Uterus (tissue), 4 donors: Measurements from ENCODE around the gene RRP1. TPM values are rescaled to one million over a fixed set of nuclear protein-coding genes. Genes with fewer than 3 reads are reported as not detected.

Source experiments
- DNase-seq, 2 donors: peaks; one replicate each; pipeline ENCODE4 v3.0.0-alpha.2; 2019 to 2020
- H3K27ac ChIP-seq, 2 donors: fragments of 200-600 bp; sonication (generic); 1 replicate in 1 of 2; 2 replicates in 1 of 2; pipeline ENCODE4 v1.5.1; 2016 to 2018
- H3K27me3 ChIP-seq, 2 donors: fragments of 200-600 bp; sonication (generic); one replicate each; pipeline ENCODE4 v1.5.1; 2018 to 2019; ENCODE audit warnings: control low read depth in 1 of 2
- H3K36me3 ChIP-seq, 2 donors: fragments of 200-600 bp; sonication (generic); one replicate each; pipeline ENCODE4 v1.5.1; 2019; ENCODE audit warnings: control low read depth in 1 of 2
- H3K4me1 ChIP-seq, 2 donors: fragments of 200-600 bp; sonication (generic); one replicate each; pipeline ENCODE4 v1.5.1; 2018 to 2019; ENCODE audit warnings: control low read depth in 1 of 2
- H3K4me3 ChIP-seq, 2 donors: fragments of 200-600 bp; sonication (generic); 1 replicate in 1 of 2; 2 replicates in 1 of 2; pipeline ENCODE4 v1.5.1; 2018 to 2019; ENCODE audit warnings: mild to moderate bottlenecking in 1 of 2
- H3K9me3 ChIP-seq, 2 donors: fragments of 200-600 bp; sonication (generic); one replicate each; pipeline ENCODE4 v1.5.1; 2019; ENCODE audit warnings: control low read depth in 1 of 2
- POLR2A ChIP-seq, 2 donors: fragments of 450-650 bp; IDR thresholded peaks; one replicate each; pipeline ENCODE4 v1.6.1; 2016; ENCODE audit warnings: antibody characterized with exemption in 2 of 2, mild to moderate bottlenecking in 1 of 2, moderate library complexity in 1 of 2
- intact Hi-C: fragments of 100-400 bp; cut with DNase I; formaldehyde crosslinking; loops from one replicate; pipeline ENCODE4 v1.15.1; 2023; ENCODE audit warnings: low total_unique reads
- total RNA-seq, 4 donors: library from RNA; depleted of rRNA in 3 of 4; stranded (reverse); fragments of >200 nt in 3 of 4; gene quantifications; one replicate each; pipeline versions ENCODE4 v1.1.0 to v1.2.4, GENCODE V29; 2014 to 2023
- TF ChIP-seq, protein P1 (sequence below), 4 experiments: fragments of 200-600 bp in 2 of 4; fragments of 450-650 bp in 2 of 4; sonication (generic) in 2 of 4; IDR thresholded peaks; one replicate each; pipeline ENCODE4 v1.5.1; 2016 to 2019; ENCODE audit warnings: antibody characterized with exemption in 4 of 4, mild to moderate bottlenecking in 2 of 4, moderate library complexity in 1 of 4
- donor health status: DM: yes; HTN: yes; CAD: no.

RRP1 gene
- total RNA-seq, 4 donors from 2014 or later: 11.0 to 31.5 (median 19.5) TPM

DNA sequence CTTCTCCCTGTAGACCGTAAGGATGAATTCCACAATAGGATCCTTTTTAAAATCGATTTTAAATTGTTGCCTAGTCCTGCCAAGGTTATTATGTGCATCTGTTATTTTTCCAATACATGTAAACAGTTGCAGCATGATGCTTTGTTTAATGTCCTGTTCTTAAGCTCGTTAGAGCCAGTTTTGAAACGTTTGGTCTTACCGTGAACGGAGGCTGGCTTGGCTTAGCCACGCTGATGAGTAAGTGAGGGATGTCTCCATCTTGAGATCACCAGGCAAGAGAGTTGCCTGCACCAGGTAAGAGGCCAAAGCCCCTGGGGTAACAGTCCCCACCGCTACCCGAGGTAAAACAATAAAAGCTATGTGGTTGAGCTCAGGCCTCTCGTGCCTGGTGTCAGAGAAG is 30.6 kb upstream of the RRP1 start:
- Histone ChIP-seq H3K4me3 (peak overlapping the region in 1 of 2 donors; percentile 20), H3K36me3 (no peaks in the 10 kb centered on the region)
- intact Hi-C loops: no loop called here

DNA sequence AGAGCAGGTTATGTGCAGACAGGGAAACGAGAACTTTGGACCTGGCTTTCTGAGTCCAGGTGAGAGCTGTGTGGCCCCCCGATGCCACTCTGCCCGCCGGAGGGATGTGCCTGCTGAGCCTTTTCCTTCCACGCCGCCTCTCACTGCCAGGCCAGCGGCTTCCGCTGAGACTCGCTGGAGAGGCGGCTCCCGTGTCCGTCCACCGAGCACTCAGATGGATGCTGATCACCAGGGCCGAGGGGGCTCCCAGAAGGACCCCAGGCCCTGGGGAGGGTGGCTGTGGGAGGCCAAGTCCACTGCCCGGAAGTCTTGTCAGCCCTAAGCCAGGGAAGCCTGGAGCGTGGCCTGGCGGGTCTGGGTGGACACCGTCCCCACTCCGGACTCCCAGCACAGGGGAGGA is 29.7 kb upstream of the RRP1 start:
- Histone ChIP-seq H3K9me3 (no peaks in the 10 kb centered on the region), H3K27me3 (no peaks in the 10 kb centered on the region), H3K4me1 (peaks cover 3 to 8% of the 10 kb centered on the region in 2 donors), H3K27ac (peak overlapping the region; percentile 74 to 80), H3K36me3 (no peaks in the 10 kb centered on the region), H3K4me3 (no peak overlapping the region)
- DNase-seq: no peak
- no peak for TF ChIP-seq POLR2A (IDR thresholded peaks at IDR 0.05)
- TF ChIP-seq, protein P1, sequence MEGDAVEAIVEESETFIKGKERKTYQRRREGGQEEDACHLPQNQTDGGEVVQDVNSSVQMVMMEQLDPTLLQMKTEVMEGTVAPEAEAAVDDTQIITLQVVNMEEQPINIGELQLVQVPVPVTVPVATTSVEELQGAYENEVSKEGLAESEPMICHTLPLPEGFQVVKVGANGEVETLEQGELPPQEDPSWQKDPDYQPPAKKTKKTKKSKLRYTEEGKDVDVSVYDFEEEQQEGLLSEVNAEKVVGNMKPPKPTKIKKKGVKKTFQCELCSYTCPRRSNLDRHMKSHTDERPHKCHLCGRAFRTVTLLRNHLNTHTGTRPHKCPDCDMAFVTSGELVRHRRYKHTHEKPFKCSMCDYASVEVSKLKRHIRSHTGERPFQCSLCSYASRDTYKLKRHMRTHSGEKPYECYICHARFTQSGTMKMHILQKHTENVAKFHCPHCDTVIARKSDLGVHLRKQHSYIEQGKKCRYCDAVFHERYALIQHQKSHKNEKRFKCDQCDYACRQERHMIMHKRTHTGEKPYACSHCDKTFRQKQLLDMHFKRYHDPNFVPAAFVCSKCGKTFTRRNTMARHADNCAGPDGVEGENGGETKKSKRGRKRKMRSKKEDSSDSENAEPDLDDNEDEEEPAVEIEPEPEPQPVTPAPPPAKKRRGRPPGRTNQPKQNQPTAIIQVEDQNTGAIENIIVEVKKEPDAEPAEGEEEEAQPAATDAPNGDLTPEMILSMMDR (IDR thresholded peaks at IDR 0.05): no peak
- intact Hi-C loops: no loop called here

More for the DNA sequence above, 30.6 kb upstream of the RRP1 start:
- TF ChIP-seq POLR2A (IDR thresholded peaks at IDR 0.05): no peak
- TF ChIP-seq, protein P1 (IDR thresholded peaks at IDR 0.05): no peak
- H3K27me3 ChIP-seq: no peaks in the 10 kb centered on the region
- no peaks in the 10 kb centered on the region for H3K9me3 ChIP-seq
- peak overlapping the region; percentile 74 to 80 for H3K27ac ChIP-seq
- DNase-seq: no peak
- H3K4me1 ChIP-seq: peaks cover 3 to 8% of the 10 kb centered on the region in 2 donors

DNA sequence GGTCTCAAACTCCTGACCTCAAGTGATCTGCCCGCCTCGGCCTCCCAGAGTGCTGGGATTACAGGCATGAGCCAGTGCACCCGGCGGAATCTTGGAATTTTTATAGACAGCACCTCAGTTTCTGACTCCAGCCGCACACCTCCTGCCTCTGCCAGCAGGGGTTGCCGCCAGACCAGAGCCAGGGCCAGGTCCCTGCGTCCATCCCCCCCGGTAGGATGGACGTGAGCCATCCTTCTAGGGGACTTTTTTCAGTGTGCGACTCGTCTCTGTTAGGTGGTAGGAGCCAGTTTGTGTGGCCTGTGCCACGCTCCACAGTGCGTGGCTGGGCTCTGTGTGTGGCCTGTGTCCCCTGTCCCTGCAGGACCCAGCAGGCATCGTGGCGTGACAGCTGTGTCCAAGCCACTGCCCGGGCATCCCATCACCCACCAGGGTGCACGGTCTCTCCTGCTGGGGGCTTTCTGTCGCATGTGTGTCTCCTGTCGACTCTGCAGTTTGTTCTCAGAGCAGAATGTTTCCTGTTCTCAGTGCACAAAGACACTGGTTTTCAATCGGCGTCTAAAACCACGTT is 28.9 kb upstream of the RRP1 start:
- H3K27me3 ChIP-seq: no peaks in the 10 kb centered on the region
- intact Hi-C loops: no loop called here
- H3K4me3 ChIP-seq: no peak overlapping the region
- no peaks in the 10 kb centered on the region for H3K9me3 ChIP-seq
- no peak overlapping the region for H3K27ac ChIP-seq
- peaks cover 3 to 8% of the 10 kb centered on the region in 2 donors for H3K4me1 ChIP-seq
- TF ChIP-seq, protein P1 (IDR thresholded peaks at IDR 0.05): no peak
- no peak for TF ChIP-seq POLR2A (IDR thresholded peaks at IDR 0.05)
- DNase-seq: no peak
- no peaks in the 10 kb centered on the region for H3K36me3 ChIP-seq

DNA sequence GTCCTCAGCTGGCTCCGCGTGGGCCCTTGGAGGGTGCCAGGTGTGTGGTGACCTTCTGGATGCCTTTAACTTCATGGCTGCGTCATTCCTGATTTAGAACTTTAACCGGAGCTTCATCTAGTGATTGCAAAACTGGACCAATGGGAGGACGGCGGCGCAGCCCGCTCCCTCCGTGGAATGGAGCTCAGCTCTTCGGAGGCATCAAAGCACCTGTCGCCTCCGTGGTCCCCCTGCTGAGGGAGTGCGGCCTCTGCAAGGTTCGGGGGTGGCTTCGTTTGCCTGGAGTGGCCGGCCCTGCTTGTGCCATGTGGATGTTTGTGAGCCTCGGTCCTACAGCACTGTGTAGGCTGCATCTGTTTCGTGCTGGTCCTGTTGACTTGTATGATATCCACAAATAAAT is 27.5 kb upstream of the RRP1 start:
- no peaks in the 10 kb centered on the region for H3K27me3 ChIP-seq
- intact Hi-C loops: no loop called here
- TF ChIP-seq POLR2A (IDR thresholded peaks at IDR 0.05): no peak
- TF ChIP-seq, protein P1 (IDR thresholded peaks at IDR 0.05): no peak
- peaks cover 3 to 8% of the 10 kb centered on the region in 2 donors for H3K4me1 ChIP-seq
- H3K4me3 ChIP-seq: no peak overlapping the region
- no peak overlapping the region for H3K27ac ChIP-seq
- DNase-seq: no peak
- no peaks in the 10 kb centered on the region for H3K36me3 ChIP-seq
- no peaks in the 10 kb centered on the region for H3K9me3 ChIP-seq

DNA sequence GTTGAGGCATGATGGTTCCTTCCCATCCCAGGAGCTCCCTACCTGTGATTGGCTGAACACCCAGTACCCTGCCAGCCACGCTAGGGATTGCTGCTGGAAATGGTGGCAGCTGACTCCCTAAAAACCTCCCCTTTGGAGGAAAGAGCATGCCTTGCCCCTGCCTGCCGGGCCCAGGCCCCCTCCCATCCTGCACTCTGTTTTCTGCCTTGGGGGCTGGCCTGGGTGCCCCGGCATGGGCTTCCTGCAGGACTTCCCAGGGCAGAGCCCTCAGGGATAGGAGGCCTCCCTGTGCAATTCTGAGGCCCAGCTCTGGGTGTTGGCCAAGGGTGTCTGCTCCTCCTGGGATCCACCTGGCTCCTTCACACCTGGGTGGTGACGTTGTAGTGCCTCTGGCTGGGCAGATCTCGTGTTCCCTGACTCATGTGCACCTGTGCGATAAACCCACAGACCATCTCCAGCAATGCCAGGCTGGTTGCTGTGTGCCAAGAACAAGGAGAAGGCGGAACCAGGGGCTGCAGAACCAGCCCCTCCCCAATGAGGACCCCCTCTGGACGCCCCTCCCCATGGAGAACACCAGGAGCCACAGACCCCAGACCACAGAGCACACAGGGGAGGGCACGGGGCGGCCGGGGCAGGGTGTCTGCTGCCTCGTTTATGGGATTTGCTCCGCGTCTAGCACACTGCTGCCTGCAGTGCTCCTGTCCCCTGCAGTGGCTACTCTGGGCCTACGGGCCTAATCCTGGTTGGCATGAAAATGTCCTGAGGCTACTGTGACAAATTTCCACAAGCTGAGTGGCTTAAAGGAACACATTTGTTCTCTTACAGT is 26.9 kb upstream of the RRP1 start:
- DNase-seq: no peak
- TF ChIP-seq, protein P1 (IDR thresholded peaks at IDR 0.05): no peak
- no peak for TF ChIP-seq POLR2A (IDR thresholded peaks at IDR 0.05)
- Histone ChIP-seq H3K36me3 (no peaks in the 10 kb centered on the region), H3K9me3 (no peaks in the 10 kb centered on the region), H3K4me3 (no peak overlapping the region), H3K27ac (no peak overlapping the region), H3K27me3 (no peaks in the 10 kb centered on the region), H3K4me1 (peaks cover 2 to 6% of the 10 kb centered on the region in 2 donors)
- intact Hi-C loops: no loop called here
